Measurements from ENCODE around the gene CHMP2A. TPM values are rescaled to one million over a fixed set of nuclear protein-coding genes. Genes with fewer than 3 reads are reported as not detected.

Gene CHMP2A
- total and polyA plus RNA-seq, 2 of the 4 experiments (the other 2 are of a cell fraction), result 105 to 183 TPM

- Histone ChIP-seq H2AFZ (replicated peaks; ENCODE audit: low read length, poor library complexity) (no peak overlapping the region), H2BK5ac (ENCODE audit: low read depth, low read length, poor library complexity, severe bottlenecking) (no peak overlapping the region), H3K23ac (ENCODE audit: low read depth, low read length) (no peak overlapping the region), H3K9me3 (ENCODE audit: control insufficient read depth, insufficient read depth, low read length) (no peaks in the 10 kb centered on the region), H3K27me3 (ENCODE audit: control insufficient read depth, insufficient read depth, low read length) (no peaks in the 10 kb centered on the region), H2BK15ac (ENCODE audit: low read depth, low read length) (no peak overlapping the region), H3K4me2 (ENCODE audit: low read depth, low read length) (no peak overlapping the region), H3K79me1 (ENCODE audit: low read depth in 1 of 2, low read length in 2 of 2) (peaks cover 9 to 22% of the 10 kb centered on the region in 2 experiments; a peak in 3 of 4 replicates), H2BK120ac (ENCODE audit: low read depth, low read length) (no peak overlapping the region), H3K14ac (replicated peaks; ENCODE audit: low read depth, low read length) (no peak overlapping the region), H3K9ac (ENCODE audit: low read depth, low read length) (no peak overlapping the region), H4K8ac (ENCODE audit: low read depth in 2 of 2, low read length in 2 of 2) (no peak overlapping the region), H3K9me1 (ENCODE audit: insufficient read depth, low read length) (peaks cover 9% of the 10 kb centered on the region), H3K56ac (ENCODE audit: extremely low read depth, insufficient read depth, low read length) (no peak overlapping the region), H3K36me3 (ENCODE audit: control insufficient read depth, insufficient read depth, low read length) (peaks cover 13% of the 10 kb centered on the region; the same call in 1 of the 2 replicates), H2AK9ac (replicated peaks; ENCODE audit: low read depth, low read length, poor library complexity) (no peak overlapping the region), H2BK20ac (ENCODE audit: low read depth, low read length) (no peak overlapping the region), H3K4me3 (ENCODE audit: insufficient read depth, low read depth, low read length) (no peak overlapping the region), H3K4ac (ENCODE audit: low read depth, low read length) (no peak overlapping the region), H2AK5ac (ENCODE audit: low read depth, low read length) (no peak overlapping the region), H3K4me1 (ENCODE audit: control insufficient read depth, insufficient read depth, low read length) (peaks cover 2% of the 10 kb centered on the region; the same call in 1 of the 2 replicates), H4K20me1 (ENCODE audit: insufficient read depth, low read length) (0 out of 2 replicates have a peak, but pooled peaks cover 4% of the 10 kb centered on the region), H4K91ac (ENCODE audit: insufficient read depth, low read depth, low read length) (no peak overlapping the region), H4K5ac (ENCODE audit: low read depth, low read length) (no peak overlapping the region), H3K27ac (ENCODE audit: insufficient read depth, low read length) (no peak overlapping the region), H3K18ac (ENCODE audit: low read depth, low read length) (no peak overlapping the region)
- ChIA-PET CTCF (no interaction called here), POLR2A (ENCODE audit: unreplicated experiment) (no interaction called here)
- no TSS peak for BruUV-seq (replicated peaks)
- no peak for ATAC-seq (ENCODE audit: low read depth)
- dilution Hi-C loops (cut with HindIII; ENCODE audit: low sequenced_read_pairs, unreplicated experiment), result no loop called here
- intact Hi-C loops (cut with micrococcal nuclease), result no loop called here
- no CpG with 5 or more reads among the region's 6 CpGs for WGBS, 2 experiments (ENCODE audit: extremely low coverage in 2 of 2, insufficient read length in 1 of 2)
- TF ChIP-seq CHD1 (IDR thresholded peaks at IDR 0.05; ENCODE audit: low read depth, low read length) (no peak), RAD21 (IDR thresholded peaks at IDR 0.05; ENCODE audit: low read length) (no peak), NFE2L2 (IDR thresholded peaks at IDR 0.05; ENCODE audit: low read depth, low read length) (no peak), SMC3 (IDR thresholded peaks at IDR 0.05; ENCODE audit: low read depth, low read length) (no peak), POLR2A (IDR thresholded peaks at IDR 0.05; ENCODE audit: low read depth, low read length) (no peak), CTCF (conservative IDR thresholded peaks at IDR 0.05; ENCODE audit: low read depth, low read length) (no peak), USF2 (IDR thresholded peaks at IDR 0.05; ENCODE audit: low read depth, low read length) (no peak), RCOR1 (IDR thresholded peaks at IDR 0.05; ENCODE audit: insufficient replicate concordance, low read length) (no peak), FOS (IDR thresholded peaks at IDR 0.05; ENCODE audit: low read depth, low read length) (no peak), MAZ (IDR thresholded peaks at IDR 0.05; ENCODE audit: borderline replicate concordance, low read depth, low read length) (no peak), BHLHE40 (IDR thresholded peaks at IDR 0.05; ENCODE audit: low read depth, low read length) (no peak), MAFK (IDR thresholded peaks at IDR 0.05; ENCODE audit: low read depth, low read length) (no peak), MXI1 (IDR thresholded peaks at IDR 0.05; ENCODE audit: borderline replicate concordance, low read depth, low read length) (no peak), CEBPB (IDR thresholded peaks at IDR 0.05; ENCODE audit: low read depth, low read length) (no peak), RFX5 (IDR thresholded peaks at IDR 0.05; ENCODE audit: low read depth, low read length) (no peak)
- TF ChIP-seq, protein P1, sequence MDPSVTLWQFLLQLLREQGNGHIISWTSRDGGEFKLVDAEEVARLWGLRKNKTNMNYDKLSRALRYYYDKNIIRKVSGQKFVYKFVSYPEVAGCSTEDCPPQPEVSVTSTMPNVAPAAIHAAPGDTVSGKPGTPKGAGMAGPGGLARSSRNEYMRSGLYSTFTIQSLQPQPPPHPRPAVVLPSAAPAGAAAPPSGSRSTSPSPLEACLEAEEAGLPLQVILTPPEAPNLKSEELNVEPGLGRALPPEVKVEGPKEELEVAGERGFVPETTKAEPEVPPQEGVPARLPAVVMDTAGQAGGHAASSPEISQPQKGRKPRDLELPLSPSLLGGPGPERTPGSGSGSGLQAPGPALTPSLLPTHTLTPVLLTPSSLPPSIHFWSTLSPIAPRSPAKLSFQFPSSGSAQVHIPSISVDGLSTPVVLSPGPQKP (IDR thresholded peaks at IDR 0.05; ENCODE audit: borderline replicate concordance, low read depth, low read length), result no peak
- no peak for DNase-seq
- in situ Hi-C loops (cut with MboI; ENCODE audit: low sequenced_read_pairs), result no loop called here
These were observed 14.5 kb upstream of the CHMP2A start for GRCh38 chr19:58569191-58569942.
